GM12878 (cell line): Measurements from ENCODE around the gene DHX34. TPM values are rescaled to one million over a fixed set of nuclear protein-coding genes. Genes with fewer than 3 reads are reported as not detected.

Experiments used
- ATAC-seq: fragments of 200-7000 bp; cut with Tn5 transposase; 3 replicates; pipeline ENCODE4 v1.9.1; 2020; ENCODE audit warnings: mild to moderate bottlenecking, moderate library complexity
- BruUV-seq: library from RNA; stranded (reverse); fragments of 400-500 nt; replicated peaks from 2 replicates; lab custom pipeline; 2021; lab: Mats Ljungman, UMichigan
- CTCF ChIA-PET: fragments of 300-600 bp; sonication (Branson Sonifier 250); formaldehyde crosslinking; extraction: SDS; loops from one replicate; lab custom pipeline; 2021; ENCODE audit warnings: inconsistent platforms; lab: Yijun Ruan, JAX
- POLR2A ChIA-PET: fragments of 350-600 bp; formaldehyde crosslinking; extraction: SDS; loops from one replicate; lab custom pipeline; 2021; ENCODE audit warnings: inconsistent platforms; lab: Charles Lee
- RAD21 ChIA-PET: fragments of 300-600 bp; sonication (Branson Sonifier 250); formaldehyde crosslinking; loops from one replicate; lab custom pipeline; 2023; ENCODE audit warnings: antibody characterized with exemption; ENCODE audit not compliant: unreplicated experiment; lab: Charles Lee
- SMC1A ChIA-PET: fragments of 300-600 bp; sonication (Branson Sonifier 250); formaldehyde crosslinking; loops from one replicate; lab custom pipeline; 2023; ENCODE audit not compliant: unreplicated experiment, uncharacterized antibody; lab: Charles Lee
- DNase-seq: peaks from one replicate; pipeline ENCODE4 v3.0.0-alpha.2; 2011; ENCODE audit warnings: low read depth, low spot score
- FAIRE-seq: peaks from 3 replicates; lab custom pipeline; 2011; peaks lifted over from hg19 to GRCh38; lab: Jason Lieb, UNC
- H2AFZ ChIP-seq: 2 replicates; pipeline ENCODE4 v1.6.0; 2011; ENCODE audit warnings: low read depth, low read length, control low read depth; ENCODE audit not compliant: control insufficient read depth
- H3K27ac ChIP-seq: 2 replicates; pipeline ENCODE4 v1.5.1; 2011; ENCODE audit warnings: control low read depth; ENCODE audit not compliant: control insufficient read depth, insufficient read depth
- H3K27me3 ChIP-seq, 2 experiments: replicated peaks in 1 of 2; 2 replicates each; pipeline versions ENCODE4 v1.6.0 to v1.6.1; 2011; ENCODE audit warnings: low read length in 1 of 2; ENCODE audit not compliant: control insufficient read depth in 2 of 2, insufficient read depth in 2 of 2
- H3K36me3 ChIP-seq, 2 experiments: 2 replicates each; pipeline ENCODE4 v1.5.1; 2011; ENCODE audit warnings: low read length in 1 of 2; ENCODE audit not compliant: control insufficient read depth in 2 of 2, insufficient read depth in 2 of 2
- H3K4me1 ChIP-seq: 2 replicates; pipeline ENCODE4 v1.6.1; 2011; ENCODE audit warnings: mild to moderate bottlenecking, low read length, moderate library complexity, mixed read lengths; ENCODE audit not compliant: control insufficient read depth, insufficient read depth
- H3K4me2 ChIP-seq: 2 replicates; pipeline ENCODE4 v1.6.0; 2011; ENCODE audit warnings: control low read depth; ENCODE audit not compliant: control insufficient read depth, insufficient read depth
- H3K4me3 ChIP-seq: fragments of 200-600 bp; sonication (generic); 2 replicates; pipeline ENCODE4 v1.5.1; 2016
- H3K79me2 ChIP-seq: 2 replicates; pipeline ENCODE4 v1.6.0; 2011; ENCODE audit warnings: low read length; ENCODE audit not compliant: control insufficient read depth, insufficient read depth
- H3K9ac ChIP-seq: 2 replicates; pipeline ENCODE4 v1.8.0; 2011; ENCODE audit warnings: low read length, control low read depth, mixed read lengths; ENCODE audit not compliant: control insufficient read depth, insufficient read depth
- H3K9me3 ChIP-seq: replicated peaks from 3 replicates; pipeline ENCODE4 v1.5.1; 2011; ENCODE audit warnings: mild to moderate bottlenecking, low read length; ENCODE audit not compliant: control insufficient read depth, insufficient read depth
- H4K20me1 ChIP-seq: 2 replicates; pipeline ENCODE4 v1.6.0; 2011; ENCODE audit not compliant: control insufficient read depth, insufficient read depth
- BHLHE40 ChIP-seq, 2 experiments: fragments of 450-650 bp in 1 of 2; IDR thresholded peaks; 2 replicates each; pipeline ENCODE4 v1.6.1; 2011 to 2017; ENCODE audit warnings: low read depth in 2 of 2, borderline replicate concordance in 1 of 2, improper control_type of control experiment in 1 of 2, low read length in 1 of 2, mild to moderate bottlenecking in 1 of 2
- KDM1A ChIP-seq: fragments of 200-600 bp; sonication (generic); IDR thresholded peaks from 2 replicates; pipeline ENCODE4 v1.6.1; 2016; ENCODE audit warnings: borderline replicate concordance
- MYC ChIP-seq: IDR thresholded peaks from 2 replicates; pipeline ENCODE4 v1.6.1; 2011; ENCODE audit warnings: mild to moderate bottlenecking, low read length, moderate library complexity, inconsistent platforms; ENCODE audit not compliant: insufficient read depth, insufficient replicate concordance, insufficient read length, severe bottlenecking
- SREBF2 ChIP-seq: IDR thresholded peaks from 2 replicates; pipeline ENCODE4 v1.6.1; 2012; ENCODE audit warnings: mild to moderate bottlenecking, low read length
- ZNF217 ChIP-seq: fragments of 450-650 bp; IDR thresholded peaks from 2 replicates; pipeline ENCODE4 v1.6.1; 2017; ENCODE audit warnings: antibody characterized with exemption, mild to moderate bottlenecking
- WGBS: methylation state at CpG from one replicate; pipeline ENCODE4 v1.1.6; 2016; ENCODE audit warnings: low lambda C conversion rate; ENCODE audit not compliant: insufficient replicate concordance, insufficient coverage; ENCODE audit errors: missing lambda C conversion rate; 5-methylcytosine and 5-hydroxymethylcytosine counted together
- in situ Hi-C: fragments of 300-500 bp; cut with MboI; formaldehyde crosslinking; loops from 9 replicates; pipeline ENCODE4 v1.14.3; 2018; ENCODE audit warnings: mixed read lengths
- intact Hi-C: fragments of 100-400 bp; cut with micrococcal nuclease; formaldehyde crosslinking; loops from one replicate; pipeline ENCODE4 v1.14.2; 2022; ENCODE audit not compliant: unreplicated experiment
- polyA plus RNA-seq, 11 experiments: library from polyadenylated mRNA; depleted of rRNA in 4 of 11; unstranded in 6 of 11; stranded (reverse) in 5 of 11; fragments of >200 nt; fragmentation: Nextera tagmentation in 4 of 11; fragmentation: Illumina TruSeq in 1 of 11; extraction: Ambion mirVana in 4 of 11; extraction: Trizol in 1 of 11; gene quantifications; 1 replicate in 1 of 11; 2 replicates in 10 of 11; pipeline versions ENCODE4 v1.2.1 to v1.2.3, GENCODE V29; 2011 to 2016; ENCODE audit warnings: inconsistent platforms in 2 of 11, missing spikeins in 2 of 11, low read depth in 1 of 11
- total RNA-seq, 4 experiments: library from RNA; depleted of rRNA in 3 of 4; stranded (reverse); fragments of >200 nt in 3 of 4; fragmentation: Illumina TruSeq in 1 of 4; extraction: Trizol in 1 of 4; gene quantifications; 2 replicates each; pipeline versions ENCODE4 v1.2.1 to v1.2.3, GENCODE V29; 2013 to 2021
- TF ChIP-seq, protein P1 (sequence below): fragments of 450-650 bp; IDR thresholded peaks from 2 replicates; pipeline ENCODE4 v1.6.1; 2017; ENCODE audit warnings: borderline replicate concordance
- TF ChIP-seq, protein P2 (sequence below): fragments of 450-650 bp; IDR thresholded peaks from 2 replicates; pipeline ENCODE4 v1.6.1; 2017; ENCODE audit warnings: mild to moderate bottlenecking

Gene DHX34
- total and polyA plus RNA-seq, 10 of the 15 experiments (the other 5 are each of a cell fraction or from before 2014, with no cell fraction given) = 0.19 to 16.9 (median 10.5) TPM

DNA sequence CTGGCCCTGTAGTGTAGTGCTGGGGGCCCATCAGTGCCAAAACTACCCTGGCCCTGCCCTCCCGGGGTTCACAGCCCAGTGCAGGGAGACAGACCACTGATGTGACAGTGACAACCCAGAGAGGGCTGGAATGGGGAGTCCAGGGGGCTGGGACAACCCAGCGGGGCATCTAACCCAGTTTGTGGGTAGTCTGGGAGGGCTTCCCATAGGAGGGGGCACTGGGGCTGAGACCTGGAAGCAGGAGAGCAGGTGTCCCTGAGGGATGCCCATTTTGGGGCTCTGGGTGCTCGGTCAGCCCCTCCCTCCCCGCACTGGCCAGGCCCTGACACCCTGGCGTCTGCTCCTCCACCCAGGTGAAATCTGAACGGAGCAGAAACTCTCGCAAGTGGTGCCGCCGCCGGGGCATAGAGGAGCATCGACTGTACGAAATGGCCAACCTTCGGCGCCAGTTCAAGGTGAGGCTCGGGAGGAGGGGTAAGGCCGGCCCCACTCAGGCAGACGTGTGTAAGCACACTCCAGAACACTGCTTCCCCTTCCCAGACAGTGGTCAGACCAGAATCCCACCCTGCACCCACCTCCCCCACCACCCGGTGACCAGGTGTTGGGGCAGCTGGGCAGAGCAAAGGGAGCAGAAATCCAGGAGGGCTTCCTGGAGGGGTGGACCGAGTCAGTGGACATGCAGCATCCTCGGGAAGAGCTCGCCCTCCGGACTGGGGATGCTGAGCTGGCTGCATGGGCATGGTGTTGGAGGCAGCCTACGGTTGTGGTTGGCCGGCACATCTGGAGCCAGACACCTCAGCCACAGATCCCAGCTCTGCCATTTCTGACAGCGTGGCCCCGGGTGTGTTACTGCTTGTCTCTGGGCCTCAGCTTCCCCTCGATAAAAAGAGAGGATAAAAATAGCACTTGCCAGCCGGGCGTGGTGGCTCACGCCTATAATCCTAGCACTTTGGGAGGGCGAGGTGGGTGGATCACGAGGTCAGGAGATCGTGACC lies 24.4 kb downstream of the DHX34 start:
- no TSS peak for BruUV-seq
- ChIA-PET RAD21 (no interaction called here), POLR2A (interaction anchor here (0.7 kb wide), 1 partner anchor 103 kb away, joined by 3 read pairs; no protein-coding TSS in a partner anchor), CTCF (no interaction called here), SMC1A (interaction anchor here (0.7 kb wide), 1 partner anchor 68 kb away, joined by 3 read pairs; no protein-coding TSS in a partner anchor)
- Histone ChIP-seq H3K4me2 (no peak overlapping the region), H3K79me2 (no peaks in the 10 kb centered on the region), H3K9me3 (no peaks in the 10 kb centered on the region), H3K27ac (no peak overlapping the region), H3K4me1 (no peaks in the 10 kb centered on the region), H4K20me1 (no peaks in the 10 kb centered on the region; the same call in 1 of the 2 replicates), H3K27me3 (no peaks in the 10 kb centered on the region), H3K9ac (no peak overlapping the region), H2AFZ (no peak overlapping the region), H3K4me3 (no peak overlapping the region), H3K36me3 (peaks cover 10 to 40% of the 10 kb centered on the region in 2 experiments; a peak in 3 of 4 replicates)
- in situ Hi-C loops = no loop called here
- DNase-seq (no peak), ATAC-seq (no peak), FAIRE-seq (peak; percentile 66)
- intact Hi-C loops = no loop called here
- no peak for TF ChIP-seq MYC
- no peak for TF ChIP-seq BHLHE40 (IDR thresholded peaks at IDR 0.05; ENCODE audit: borderline replicate concordance in 1 of 2, low read depth in 2 of 2, low read length in 1 of 2)
- TF ChIP-seq, protein P1, sequence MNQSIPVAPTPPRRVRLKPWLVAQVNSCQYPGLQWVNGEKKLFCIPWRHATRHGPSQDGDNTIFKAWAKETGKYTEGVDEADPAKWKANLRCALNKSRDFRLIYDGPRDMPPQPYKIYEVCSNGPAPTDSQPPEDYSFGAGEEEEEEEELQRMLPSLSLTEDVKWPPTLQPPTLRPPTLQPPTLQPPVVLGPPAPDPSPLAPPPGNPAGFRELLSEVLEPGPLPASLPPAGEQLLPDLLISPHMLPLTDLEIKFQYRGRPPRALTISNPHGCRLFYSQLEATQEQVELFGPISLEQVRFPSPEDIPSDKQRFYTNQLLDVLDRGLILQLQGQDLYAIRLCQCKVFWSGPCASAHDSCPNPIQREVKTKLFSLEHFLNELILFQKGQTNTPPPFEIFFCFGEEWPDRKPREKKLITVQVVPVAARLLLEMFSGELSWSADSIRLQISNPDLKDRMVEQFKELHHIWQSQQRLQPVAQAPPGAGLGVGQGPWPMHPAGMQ = no peak
- TF ChIP-seq, protein P2, sequence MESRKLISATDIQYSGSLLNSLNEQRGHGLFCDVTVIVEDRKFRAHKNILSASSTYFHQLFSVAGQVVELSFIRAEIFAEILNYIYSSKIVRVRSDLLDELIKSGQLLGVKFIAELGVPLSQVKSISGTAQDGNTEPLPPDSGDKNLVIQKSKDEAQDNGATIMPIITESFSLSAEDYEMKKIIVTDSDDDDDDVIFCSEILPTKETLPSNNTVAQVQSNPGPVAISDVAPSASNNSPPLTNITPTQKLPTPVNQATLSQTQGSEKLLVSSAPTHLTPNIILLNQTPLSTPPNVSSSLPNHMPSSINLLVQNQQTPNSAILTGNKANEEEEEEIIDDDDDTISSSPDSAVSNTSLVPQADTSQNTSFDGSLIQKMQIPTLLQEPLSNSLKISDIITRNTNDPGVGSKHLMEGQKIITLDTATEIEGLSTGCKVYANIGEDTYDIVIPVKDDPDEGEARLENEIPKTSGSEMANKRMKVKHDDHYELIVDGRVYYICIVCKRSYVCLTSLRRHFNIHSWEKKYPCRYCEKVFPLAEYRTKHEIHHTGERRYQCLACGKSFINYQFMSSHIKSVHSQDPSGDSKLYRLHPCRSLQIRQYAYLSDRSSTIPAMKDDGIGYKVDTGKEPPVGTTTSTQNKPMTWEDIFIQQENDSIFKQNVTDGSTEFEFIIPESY = no peak
- TF ChIP-seq KDM1A = no peak
- no peak for TF ChIP-seq ZNF217
- no peak for TF ChIP-seq SREBF2
- 92% methylated on average over 30 of the region's 33 CpGs for WGBS
